ENCODE data around the gene ELP4.

Gene ELP4

DNA sequence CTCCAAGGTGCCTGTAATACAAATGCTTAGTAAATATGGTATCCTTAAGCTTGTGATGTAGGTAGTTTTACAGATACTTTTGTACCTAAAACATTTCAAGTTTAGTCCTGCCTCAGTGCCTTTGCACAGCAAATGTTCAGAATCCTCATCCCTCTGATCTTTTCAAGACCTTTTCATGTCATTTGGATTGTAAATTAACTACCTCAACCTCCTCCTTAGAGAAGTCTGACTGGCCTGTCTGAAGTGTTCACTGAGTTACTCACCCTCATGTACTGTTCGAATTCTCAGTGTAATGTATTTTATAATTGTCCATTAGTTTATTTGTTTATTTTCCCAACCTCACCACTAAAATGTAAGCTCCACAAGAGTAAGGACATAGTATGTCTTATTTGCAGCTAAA, 147.5 kb downstream of the ELP4 start:
- H3K4me3 ChIP-seq (ENCODE audit: low read length, poor library complexity, severe bottlenecking) = no peak overlapping the region
- H4K20me1 ChIP-seq (ENCODE audit: insufficient read depth, low read length, poor library complexity, severe bottlenecking) = no peaks in the 10 kb centered on the region
- no peaks in the 10 kb centered on the region for H3K9me2 ChIP-seq (replicated peaks; ENCODE audit: low read depth, low read length)
- H3K9ac ChIP-seq (ENCODE audit: low read depth, low read length, poor library complexity, severe bottlenecking) = no peak overlapping the region
- TF ChIP-seq EZH2phosphoT487 (IDR thresholded peaks at IDR 0.05; ENCODE audit: borderline replicate concordance) = no peak
- TF ChIP-seq, protein P1, sequence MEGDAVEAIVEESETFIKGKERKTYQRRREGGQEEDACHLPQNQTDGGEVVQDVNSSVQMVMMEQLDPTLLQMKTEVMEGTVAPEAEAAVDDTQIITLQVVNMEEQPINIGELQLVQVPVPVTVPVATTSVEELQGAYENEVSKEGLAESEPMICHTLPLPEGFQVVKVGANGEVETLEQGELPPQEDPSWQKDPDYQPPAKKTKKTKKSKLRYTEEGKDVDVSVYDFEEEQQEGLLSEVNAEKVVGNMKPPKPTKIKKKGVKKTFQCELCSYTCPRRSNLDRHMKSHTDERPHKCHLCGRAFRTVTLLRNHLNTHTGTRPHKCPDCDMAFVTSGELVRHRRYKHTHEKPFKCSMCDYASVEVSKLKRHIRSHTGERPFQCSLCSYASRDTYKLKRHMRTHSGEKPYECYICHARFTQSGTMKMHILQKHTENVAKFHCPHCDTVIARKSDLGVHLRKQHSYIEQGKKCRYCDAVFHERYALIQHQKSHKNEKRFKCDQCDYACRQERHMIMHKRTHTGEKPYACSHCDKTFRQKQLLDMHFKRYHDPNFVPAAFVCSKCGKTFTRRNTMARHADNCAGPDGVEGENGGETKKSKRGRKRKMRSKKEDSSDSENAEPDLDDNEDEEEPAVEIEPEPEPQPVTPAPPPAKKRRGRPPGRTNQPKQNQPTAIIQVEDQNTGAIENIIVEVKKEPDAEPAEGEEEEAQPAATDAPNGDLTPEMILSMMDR (conservative IDR thresholded peaks at IDR 0.05; ENCODE audit: low read length) = no peak
- no peaks in the 10 kb centered on the region for H3K27me3 ChIP-seq (ENCODE audit: insufficient read depth, low read length, poor library complexity, severe bottlenecking)
- no peaks in the 10 kb centered on the region for H3K9me3 ChIP-seq (ENCODE audit: insufficient read depth, low read depth, low read length)
- no peak overlapping the region for H3K4me2 ChIP-seq (ENCODE audit: low read depth, low read length, poor library complexity, severe bottlenecking)
- no peaks in the 10 kb centered on the region for H3F3A ChIP-seq (ENCODE audit: low read depth)
- H3K79me2 ChIP-seq (ENCODE audit: insufficient read depth, low read length) = no peaks in the 10 kb centered on the region
- no peaks in the 10 kb centered on the region for H3K36me3 ChIP-seq (ENCODE audit: insufficient read depth, low read length)
- no peaks in the 10 kb centered on the region for H3K4me1 ChIP-seq (ENCODE audit: insufficient read depth, low read length, poor library complexity, severe bottlenecking)
- no peak overlapping the region for H2AFZ ChIP-seq (ENCODE audit: low read length)

DNA sequence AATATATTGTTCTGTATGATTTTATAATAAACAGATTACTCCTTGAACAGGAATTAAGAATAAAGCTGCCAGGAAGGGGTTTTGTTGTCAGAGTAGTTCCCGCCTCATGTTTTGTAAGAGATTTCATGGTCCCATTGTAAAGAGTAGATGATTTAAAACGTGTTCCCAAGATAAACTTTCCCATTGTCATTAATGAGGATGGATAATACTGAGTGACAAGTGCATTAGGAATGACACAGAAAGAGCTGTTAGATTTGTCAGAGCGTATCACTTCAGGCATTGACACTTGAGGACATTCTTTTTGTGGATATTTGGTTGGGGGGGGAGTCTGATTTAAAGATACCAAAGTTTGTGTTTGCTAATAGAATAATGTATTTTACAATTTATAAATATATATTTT, 154.6 kb downstream of the ELP4 start:
- H3K9me3 ChIP-seq (ENCODE audit: insufficient read depth, low read depth, low read length) = no peaks in the 10 kb centered on the region
- no peak overlapping the region for H3K9ac ChIP-seq (ENCODE audit: low read depth, low read length, poor library complexity, severe bottlenecking)
- no peak overlapping the region for H3K4me2 ChIP-seq (ENCODE audit: low read depth, low read length, poor library complexity, severe bottlenecking)
- no peaks in the 10 kb centered on the region for H4K20me1 ChIP-seq (ENCODE audit: insufficient read depth, low read length, poor library complexity, severe bottlenecking)
- no peak overlapping the region for H3K4me3 ChIP-seq (ENCODE audit: low read length, poor library complexity, severe bottlenecking)
- H3K27me3 ChIP-seq (ENCODE audit: insufficient read depth, low read length, poor library complexity, severe bottlenecking) = no peaks in the 10 kb centered on the region
- no peaks in the 10 kb centered on the region for H3F3A ChIP-seq (ENCODE audit: low read depth)
- TF ChIP-seq EZH2phosphoT487 (IDR thresholded peaks at IDR 0.05; ENCODE audit: borderline replicate concordance) = no peak
- TF ChIP-seq, protein P1 (conservative IDR thresholded peaks at IDR 0.05; ENCODE audit: low read length) = no peak
- no peaks in the 10 kb centered on the region for H3K36me3 ChIP-seq (ENCODE audit: insufficient read depth, low read length)
- H3K79me2 ChIP-seq (ENCODE audit: insufficient read depth, low read length) = no peaks in the 10 kb centered on the region
- H3K9me2 ChIP-seq (replicated peaks; ENCODE audit: low read depth, low read length) = no peaks in the 10 kb centered on the region
- no peaks in the 10 kb centered on the region for H3K4me1 ChIP-seq (ENCODE audit: insufficient read depth, low read length, poor library complexity, severe bottlenecking)
- H2AFZ ChIP-seq (ENCODE audit: low read length) = no peak overlapping the region

DNA sequence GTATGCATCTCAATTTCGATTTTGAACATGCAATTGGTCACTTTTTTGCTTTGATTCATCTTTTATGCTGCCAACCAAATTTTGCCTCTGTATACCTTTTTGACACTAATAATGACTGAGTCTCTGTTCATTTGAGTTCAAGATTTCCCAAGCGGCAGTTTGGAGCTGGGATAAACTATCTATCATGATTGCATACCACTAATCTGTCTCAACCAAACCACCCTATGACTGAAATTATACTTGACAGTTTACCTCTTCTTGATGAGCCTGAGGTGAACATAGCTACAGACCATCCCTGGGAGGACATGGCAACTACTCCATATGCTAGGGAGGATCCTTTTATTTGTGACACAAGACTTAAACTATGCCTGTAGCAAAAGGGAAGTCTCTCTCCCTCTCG, 155.4 kb downstream of the ELP4 start:
- no peak overlapping the region for H3K9ac ChIP-seq (ENCODE audit: low read depth, low read length, poor library complexity, severe bottlenecking)

More for the DNA sequence above, 155.4 kb downstream of the ELP4 start:
- TF ChIP-seq EZH2phosphoT487 (IDR thresholded peaks at IDR 0.05; ENCODE audit: borderline replicate concordance) = no peak
- TF ChIP-seq, protein P1 (conservative IDR thresholded peaks at IDR 0.05; ENCODE audit: low read length) = no peak
- no peaks in the 10 kb centered on the region for H3F3A ChIP-seq (ENCODE audit: low read depth)
- H3K36me3 ChIP-seq (ENCODE audit: insufficient read depth, low read length) = no peaks in the 10 kb centered on the region
- H3K4me2 ChIP-seq (ENCODE audit: low read depth, low read length, poor library complexity, severe bottlenecking) = no peak overlapping the region
- H3K4me3 ChIP-seq (ENCODE audit: low read length, poor library complexity, severe bottlenecking) = no peak overlapping the region
- H3K9me2 ChIP-seq (replicated peaks; ENCODE audit: low read depth, low read length) = no peaks in the 10 kb centered on the region
- H2AFZ ChIP-seq (ENCODE audit: low read length) = no peak overlapping the region
- H3K79me2 ChIP-seq (ENCODE audit: insufficient read depth, low read length) = no peaks in the 10 kb centered on the region
- no peaks in the 10 kb centered on the region for H4K20me1 ChIP-seq (ENCODE audit: insufficient read depth, low read length, poor library complexity, severe bottlenecking)
- H3K4me1 ChIP-seq (ENCODE audit: insufficient read depth, low read length, poor library complexity, severe bottlenecking) = no peaks in the 10 kb centered on the region
- no peaks in the 10 kb centered on the region for H3K9me3 ChIP-seq (ENCODE audit: insufficient read depth, low read depth, low read length)
- no peaks in the 10 kb centered on the region for H3K27me3 ChIP-seq (ENCODE audit: insufficient read depth, low read length, poor library complexity, severe bottlenecking)
